Hindlimb muscle (tissue), 1 donor: ENCODE measurements around the gene GPX8. TPM values are rescaled to one million over a fixed set of nuclear protein-coding genes. Genes with fewer than 3 reads are reported as not detected.

Source experiments
- DNase-seq: peaks from one replicate; pipeline ENCODE4 v3.0.0-alpha.2; 2013
- polyA plus RNA-seq: library from polyadenylated mRNA; unstranded; fragments of 120-200 nt; gene quantifications from one replicate; pipeline ENCODE4 v1.2.1, GENCODE V29; 2013; ENCODE audit not compliant: insufficient read length

The GPX8 gene
- 45.2 TPM for polyA plus RNA-seq

- DNase-seq: peak; percentile 85
Observed at GRCh38 chr5:55159763-55160492, at the start of gene GPX8. Gene GPX8 (plus strand): TSS chr5:55160171. CDS start chr5:55160193, 22 bp downstream.

GRCh38 chr5:55110217-55110616 is 49.8 kb upstream of the GPX8 start:
- DNase-seq: peak; percentile 11

GRCh38 chr5:55113327-55113726 is 46.6 kb upstream of the GPX8 start:
- DNase-seq: no peak

GRCh38 chr5:55114061-55114460 is 45.9 kb upstream of the GPX8 start:
- no peak for DNase-seq

- no peak for DNase-seq
Observed at GRCh38 chr5:55123365-55123764, 36.6 kb upstream of the GPX8 start.

GRCh38 chr5:55134053-55134722 is 25.8 kb upstream of the GPX8 start:
- no peak for DNase-seq

GRCh38 chr5:55136521-55136920 is 23.4 kb upstream of the GPX8 start:
- no peak for DNase-seq

GRCh38 chr5:55140908-55141665 is 18.9 kb upstream of the GPX8 start:
- no peak for DNase-seq

- DNase-seq: no peak
Observed at GRCh38 chr5:55141945-55142690, 17.9 kb upstream of the GPX8 start.

- no peak for DNase-seq
Observed at GRCh38 chr5:55143624-55144023, 16.3 kb upstream of the GPX8 start.

- DNase-seq: no peak
Observed at GRCh38 chr5:55146080-55146479, 13.9 kb upstream of the GPX8 start.

- peak; percentile 73 for DNase-seq
Observed at GRCh38 chr5:55146543-55147151, 13.3 kb upstream of the GPX8 start.

GRCh38 chr5:55149308-55149795 is 10.6 kb upstream of the GPX8 start:
- DNase-seq: no peak

GRCh38 chr5:55151923-55152842 is 7.8 kb upstream of the GPX8 start:
- DNase-seq: no peak

GRCh38 chr5:55154873-55155272 is 5.1 kb upstream of the GPX8 start:
- DNase-seq: no peak

- peak; percentile 90 for DNase-seq
Observed at GRCh38 chr5:55160493-55161209, 680 bp downstream of the GPX8 start.

GRCh38 chr5:55162666-55163065 is 2.7 kb downstream of the GPX8 start:
- no peak for DNase-seq

GRCh38 chr5:55171471-55171870 is 11.5 kb downstream of the GPX8 start:
- no peak for DNase-seq

- peak; percentile 78 for DNase-seq
Observed at GRCh38 chr5:55172051-55172899, 12.3 kb downstream of the GPX8 start.
